H1 (cell line): ENCODE measurements around the gene CMBL. TPM values are rescaled to one million over a fixed set of nuclear protein-coding genes. Genes with fewer than 3 reads are reported as not detected.

Experiments used
- CTCF ChIA-PET: fragments of 300-600 bp; sonication (Branson Sonifier 250); formaldehyde crosslinking; loops from one replicate; lab custom pipeline; 2021; ENCODE audit not compliant: partially characterized antibody; lab: Charles Lee
- POLR2A ChIA-PET: fragments of 300-600 bp; sonication (Branson Sonifier 250); formaldehyde crosslinking; loops from one replicate; lab custom pipeline; 2021; ENCODE audit warnings: inconsistent platforms; ENCODE audit not compliant: partially characterized antibody; lab: Charles Lee
- DNase-seq, 2 experiments: peaks; one replicate each; pipeline versions ENCODE4 v3.0.0 to v3.0.0-alpha.2; 2010 to 2022; ENCODE audit warnings: low spot score in 2 of 2, low read depth in 1 of 2, mixed read lengths in 1 of 2
- FAIRE-seq: peaks from 2 replicates; lab custom pipeline; 2011; peaks lifted over from hg19 to GRCh38; lab: Jason Lieb, UNC
- H2AFZ ChIP-seq: 2 replicates; pipeline ENCODE4 v1.8.1; 2012; ENCODE audit warnings: low read length, inconsistent platforms
- H2AK5ac ChIP-seq: 2 replicates; pipeline ENCODE4 v1.6.1; 2013; ENCODE audit warnings: low read depth, low read length
- H2BK120ac ChIP-seq: replicated peaks from 2 replicates; pipeline ENCODE3; 2013; ENCODE audit warnings: low read depth, low read length, inconsistent platforms
- H2BK12ac ChIP-seq: 2 replicates; pipeline ENCODE4 v1.6.1; 2013; ENCODE audit warnings: low read depth, low read length
- H2BK15ac ChIP-seq: 2 replicates; pipeline ENCODE4 v1.6.1; 2013; ENCODE audit warnings: low read length
- H2BK20ac ChIP-seq: 2 replicates; pipeline ENCODE4 v1.6.1; 2013; ENCODE audit warnings: low read length
- H2BK5ac ChIP-seq: 2 replicates; pipeline ENCODE4 v1.6.1; 2013; ENCODE audit warnings: low read depth, low read length
- H3K14ac ChIP-seq: 2 replicates; pipeline ENCODE4 v1.6.1; 2013; ENCODE audit warnings: inconsistent platforms; ENCODE audit not compliant: insufficient read length
- H3K18ac ChIP-seq: 2 replicates; pipeline ENCODE4 v1.6.1; 2013; ENCODE audit warnings: low read length; ENCODE audit errors: extremely low read depth
- H3K23ac ChIP-seq: 2 replicates; pipeline ENCODE4 v1.6.1; 2013; ENCODE audit warnings: inconsistent platforms; ENCODE audit not compliant: insufficient read length
- H3K23me2 ChIP-seq: 2 replicates; pipeline ENCODE4 v1.6.1; 2013; ENCODE audit warnings: low read depth, low read length
- H3K27ac ChIP-seq: 2 replicates; pipeline ENCODE4 v1.6.1; 2011; ENCODE audit warnings: low read depth, low read length, inconsistent platforms
- H3K27me3 ChIP-seq, 4 experiments: replicated peaks in 1 of 4; 1 replicate in 1 of 4; 2 replicates in 3 of 4; pipeline versions ENCODE4 v1.6.1 to v1.8.1; 2011 to 2013; ENCODE audit warnings: low read length in 3 of 4, mild to moderate bottlenecking in 3 of 4, inconsistent platforms in 2 of 4, mixed read lengths in 2 of 4, moderate library complexity in 1 of 4; ENCODE audit not compliant: control insufficient read depth in 3 of 4, insufficient read depth in 3 of 4; ENCODE audit errors: extremely low read depth in 1 of 4
- H3K36me3 ChIP-seq, 4 experiments: 2 replicates each; pipeline versions ENCODE4 v1.6.1 to v1.8.1; 2011 to 2013; ENCODE audit warnings: mild to moderate bottlenecking in 4 of 4, low read length in 3 of 4, moderate library complexity in 2 of 4, control low read depth in 1 of 4, inconsistent platforms in 1 of 4; ENCODE audit not compliant: insufficient read depth in 4 of 4, control insufficient read depth in 2 of 4
- H3K4ac ChIP-seq: replicated peaks from 2 replicates; pipeline ENCODE3; 2013; ENCODE audit warnings: low read length, low read depth, mixed read lengths, inconsistent platforms; ENCODE audit not compliant: insufficient read length
- H3K4me1 ChIP-seq, 4 experiments: replicated peaks in 1 of 4; 1 replicate in 1 of 4; 2 replicates in 3 of 4; pipeline versions ENCODE4 v1.6.1 to v1.8.1; 2011 to 2013; ENCODE audit warnings: low read length in 3 of 4, inconsistent platforms in 2 of 4, mixed read lengths in 1 of 4; ENCODE audit not compliant: insufficient read depth in 4 of 4, control insufficient read depth in 3 of 4
- H3K4me2 ChIP-seq, 2 experiments: 2 replicates each; pipeline versions ENCODE4 v1.6.1 to v1.8.1; 2011 to 2013; ENCODE audit warnings: low read depth in 2 of 2, low read length in 2 of 2, control low read depth in 1 of 2, inconsistent platforms in 1 of 2, mild to moderate bottlenecking in 1 of 2; ENCODE audit not compliant: insufficient read depth in 1 of 2
- H3K4me3 ChIP-seq, 4 experiments: fragments of 200-600, 300-600 bp in 1 of 4; sonication (generic), shearing (Covaris generic), sonication (Bioruptor Twin) in 1 of 4; 2 replicates each; pipeline versions ENCODE4 v1.5.1 to v1.8.1; 2011 to 2016; ENCODE audit warnings: low read length in 4 of 4, low read depth in 3 of 4, control low read depth in 2 of 4, inconsistent platforms in 2 of 4, mild to moderate bottlenecking in 2 of 4, mixed read lengths in 1 of 4, moderate library complexity in 1 of 4; ENCODE audit not compliant: insufficient read depth in 2 of 4; ENCODE audit errors: extremely low read depth in 1 of 4
- H3K56ac ChIP-seq: replicated peaks from 2 replicates; pipeline ENCODE3; 2013; ENCODE audit warnings: low read depth, mild to moderate bottlenecking, mixed read lengths, low read length, inconsistent platforms; ENCODE audit not compliant: insufficient read length
- H3K79me1 ChIP-seq: 2 replicates; pipeline ENCODE4 v1.6.1; 2013; ENCODE audit warnings: low read depth, low read length, control low read depth
- H3K79me2 ChIP-seq, 2 experiments: 2 replicates each; pipeline versions ENCODE4 v1.6.1 to v1.8.1; 2012 to 2013; ENCODE audit warnings: low read length in 2 of 2, mild to moderate bottlenecking in 2 of 2, inconsistent platforms in 1 of 2; ENCODE audit not compliant: insufficient read depth in 2 of 2, control insufficient read depth in 1 of 2
- H3K9ac ChIP-seq, 4 experiments: replicated peaks in 1 of 4; 1 replicate in 1 of 4; 2 replicates in 3 of 4; pipeline versions ENCODE4 v1.6.1 to v1.8.1; 2011 to 2013; ENCODE audit warnings: low read depth in 3 of 4, low read length in 3 of 4, control low read depth in 2 of 4, mild to moderate bottlenecking in 2 of 4, moderate library complexity in 2 of 4, inconsistent platforms in 1 of 4; ENCODE audit errors: extremely low read depth in 1 of 4
- H3K9me3 ChIP-seq, 2 experiments: 2 replicates each; pipeline versions ENCODE4 v1.6.1 to v1.8.1; 2012 to 2013; ENCODE audit warnings: mild to moderate bottlenecking in 2 of 2, moderate library complexity in 2 of 2, control low read depth in 1 of 2, inconsistent platforms in 1 of 2, low read depth in 1 of 2, low read length in 1 of 2, mixed read lengths in 1 of 2; ENCODE audit not compliant: insufficient read depth in 2 of 2
- H4K20me1 ChIP-seq, 2 experiments: replicated peaks in 1 of 2; 2 replicates each; pipeline versions ENCODE3 to v1.8.1; 2011 to 2013; ENCODE audit warnings: inconsistent platforms in 2 of 2, low read length in 2 of 2, mild to moderate bottlenecking in 1 of 2; ENCODE audit not compliant: insufficient read depth in 2 of 2, control insufficient read depth in 1 of 2
- H4K5ac ChIP-seq: 2 replicates; pipeline ENCODE4 v1.6.1; 2013; ENCODE audit warnings: low read length, low read depth, mixed read lengths, inconsistent platforms; ENCODE audit not compliant: insufficient read length
- H4K8ac ChIP-seq: 2 replicates; pipeline ENCODE4 v1.8.0; 2013; ENCODE audit warnings: mild to moderate bottlenecking, moderate library complexity, low read length, inconsistent platforms; ENCODE audit not compliant: insufficient read depth; ENCODE audit errors: extremely low read depth
- H4K91ac ChIP-seq: replicated peaks from 2 replicates; pipeline ENCODE3; 2013; ENCODE audit warnings: low read length, mixed read lengths, inconsistent platforms; ENCODE audit not compliant: insufficient read length
- ASH2L ChIP-seq: fragments of 200-600, 300-600 bp; sonication (generic); IDR thresholded peaks from one replicate; pipeline ENCODE4 v1.7.1; 2017; ENCODE audit warnings: low read length
- BCL11A ChIP-seq, 2 experiments: IDR thresholded peaks; one replicate each; pipeline ENCODE4 v1.6.1; 2011; ENCODE audit warnings: low read depth in 2 of 2, low read length in 2 of 2, mild to moderate bottlenecking in 2 of 2
- HDAC2 ChIP-seq, 2 experiments: fragments of 300-600 bp in 1 of 2; sonication (generic) in 1 of 2; IDR thresholded peaks; 2 replicates each; pipeline ENCODE4 v1.6.1; 2011 to 2012; ENCODE audit warnings: low read depth in 2 of 2, low read length in 2 of 2, mild to moderate bottlenecking in 2 of 2, moderate library complexity in 2 of 2, borderline replicate concordance in 1 of 2, inconsistent platforms in 1 of 2
- HDAC6 ChIP-seq: IDR thresholded peaks from one replicate; pipeline ENCODE4 v1.7.1; 2012; ENCODE audit warnings: low read depth, mild to moderate bottlenecking, inconsistent platforms, low read length, moderate library complexity
- SAP30 ChIP-seq: fragments of 300-600 bp; sonication (generic); IDR thresholded peaks from 2 replicates; pipeline ENCODE4 v1.7.1; 2012; ENCODE audit warnings: low read length, moderate library complexity, mild to moderate bottlenecking, inconsistent platforms; ENCODE audit not compliant: insufficient read depth, insufficient replicate concordance
- TAF1 ChIP-seq: IDR thresholded peaks from 2 replicates; pipeline ENCODE4 v1.6.1; 2011; ENCODE audit warnings: mild to moderate bottlenecking, low read depth, low read length
- WGBS, 2 experiments: shearing (Covaris generic) in 1 of 2; methylation state at CpG; one replicate each; pipeline versions ENCODE4 v1.1.6 to v1.1.7; 2013 to 2015; ENCODE audit warnings: low lambda C conversion rate in 2 of 2, mixed read lengths in 2 of 2, inconsistent platforms in 1 of 2, low coverage in 1 of 2, missing lambda C conversion rate in 1 of 2; ENCODE audit not compliant: insufficient replicate concordance in 2 of 2, insufficient coverage in 1 of 2, insufficient read length in 1 of 2; ENCODE audit errors: extremely low coverage in 1 of 2, missing lambda C conversion rate in 1 of 2; 5-methylcytosine and 5-hydroxymethylcytosine counted together
- long read RNA-seq, 2 experiments: library from RNA in 1 of 2; library from capped mRNA in 1 of 2; stranded (forward); transcript quantifications; one replicate each; pipeline ENCODE4 v2.0.0, GENCODE V29; 2021; ENCODE audit warnings: inconsistent platforms in 1 of 2
- polyA minus RNA-seq, 3 experiments: library from RNA; depleted of rRNA, polyadenylated mRNA; stranded (reverse); fragments of >200 nt; gene quantifications; 1 replicate in 2 of 3; 2 replicates in 1 of 3; pipeline ENCODE4 v1.2.3, GENCODE V29; 2011
- polyA plus RNA-seq, 7 experiments: library from polyadenylated mRNA; depleted of rRNA in 3 of 7; stranded (reverse) in 5 of 7; unstranded in 2 of 7; fragments of >200 nt in 5 of 7; fragments of 200-250 nt in 2 of 7; gene quantifications; 1 replicate in 5 of 7; 2 replicates in 1 of 7; 4 replicates in 1 of 7; pipeline versions ENCODE4 v1.2.1 to v1.2.3, GENCODE V29; 2011 to 2013; ENCODE audit warnings: missing spikeins in 2 of 7, mixed read lengths in 2 of 7
- total RNA-seq: library from RNA; stranded (reverse); fragmentation: NEBNext Ultra II Directional; extraction: Animal tissue kit (Norgen Biotek cat#: 25700); gene quantifications from 2 replicates; pipeline ENCODE4 v1.2.1, GENCODE V29; 2021

Gene CMBL
- total RNA-seq: 27.9 and 30.9 TPM in 2 replicates
- polyA plus RNA-seq (2011; rRNA removed): 32.1 and 53.7 TPM in 2 replicates
- polyA plus RNA-seq (2011; cell fraction: cytosol; rRNA removed): 35.9 TPM
- polyA plus RNA-seq (2011; cell fraction: nucleus; rRNA removed): 51.1 TPM
- polyA plus RNA-seq (2012, experiment 1 of 2): 25.2 to 30.4 TPM (median 28.0 TPM) in 4 replicates
- polyA plus RNA-seq (2012, experiment 2 of 2): 17.6 TPM
- polyA plus RNA-seq (2013, experiment 1 of 2): 26.0 TPM
- 24.3 TPM for polyA plus RNA-seq (2013, experiment 2 of 2)
- polyA minus RNA-seq (2011; rRNA and poly(A)+ RNA removed): 29.8 and 34.2 TPM in 2 replicates
- polyA minus RNA-seq (2011; cell fraction: cytosol; rRNA and poly(A)+ RNA removed): 27.2 TPM
- 39.4 TPM for polyA minus RNA-seq (2011; cell fraction: nucleus; rRNA and poly(A)+ RNA removed)
- long read RNA-seq, experiment 1, transcript CMBL-201 (6 exons, 2,335 nt): major isoform, 14 of 24 reads
- long read RNA-seq, experiment 1, partial matches to known transcripts: 1 of 24 reads
- long read RNA-seq, experiment 1, other reads (novel, unspliced or antisense): 8 of 24 reads
- long read RNA-seq, experiment 2, partial matches to known transcripts: 8 of 14 reads
- long read RNA-seq, experiment 2, other reads (novel, unspliced or antisense): 6 of 14 reads

DNA sequence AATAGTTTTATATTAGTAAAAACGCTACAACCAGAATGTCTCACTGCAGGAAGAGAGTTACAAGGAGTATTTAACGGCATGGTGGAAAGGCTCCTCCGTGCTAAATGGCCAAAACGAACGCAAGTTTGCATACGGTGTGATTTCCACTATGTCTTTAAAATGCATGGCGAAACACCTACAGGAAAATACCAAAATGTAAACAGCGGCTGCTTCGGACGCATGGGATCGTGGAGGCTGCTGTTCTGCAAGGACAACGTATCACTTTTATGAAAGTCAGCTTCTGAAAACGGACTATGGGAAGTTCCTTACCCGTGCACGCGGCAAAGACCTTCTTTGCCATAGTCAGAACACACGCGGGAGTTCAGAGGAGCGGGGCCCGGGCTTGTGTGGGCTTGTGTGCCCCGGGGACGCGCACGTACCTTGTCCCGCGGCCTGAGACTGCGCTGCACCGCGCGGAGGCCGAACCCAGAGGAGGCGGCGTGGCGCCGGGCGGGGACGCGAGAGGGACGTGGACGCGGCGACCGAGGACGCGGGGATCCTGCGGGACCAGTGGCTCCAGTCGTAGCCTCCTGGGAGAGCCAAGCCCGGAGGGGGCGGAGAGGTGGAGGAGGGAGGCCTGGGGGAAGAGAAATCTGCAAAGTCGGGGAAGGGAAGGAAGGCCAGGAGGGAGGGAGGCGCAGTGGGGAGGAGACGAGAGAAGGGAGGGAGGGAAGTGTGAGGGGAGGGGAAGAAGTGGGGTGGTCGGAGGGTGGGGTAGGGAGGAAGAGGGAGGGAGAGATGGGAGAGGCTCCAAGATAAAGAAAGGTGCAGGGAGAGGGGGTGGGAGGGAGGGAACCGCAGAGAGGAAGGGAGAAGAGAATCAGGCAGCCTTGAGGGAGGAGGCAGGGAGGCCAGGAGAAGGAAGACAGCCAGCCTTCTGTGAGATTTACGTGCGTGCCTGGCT lies at the start of gene CMBL:
CMBL (minus strand) TSS at position 697 of the 943 bp plus-strand sequence. CDS start 17,140 bp downstream, outside the sequence.
- peak in 1 of 2 experiments; percentile 74 for DNase-seq
- peak within 1 kb of the TSS; percentile 95 for H3K4me2 ChIP-seq
- TF ChIP-seq BCL11A (IDR thresholded peaks at IDR 0.05; ENCODE audit: low read depth in 2 of 2, low read length in 2 of 2) (no peak), ASH2L (peak; percentile 100), HDAC2 (IDR thresholded peaks at IDR 0.05; ENCODE audit: borderline replicate concordance in 1 of 2, low read depth in 2 of 2, low read length in 2 of 2) (peak in 1 of 2 experiments; percentile 91; a peak in 2 of 4 replicates), HDAC6 (no peak), SAP30 (peak; percentile 57), TAF1 (0 out of 2 replicates have a peak, but pooled peaks have one; percentile 22)

More for the DNA sequence above, at the start of gene CMBL:
- no peak within 1 kb of the TSS for H2BK120ac ChIP-seq
- no peak within 1 kb of the TSS for H3K23ac ChIP-seq
- H3K9me3 ChIP-seq: no peaks in the 10 kb centered on the region
- peaks cover 6% of the 10 kb centered on the region for H3K23me2 ChIP-seq
- peak within 1 kb of the TSS; percentile 72 for H4K91ac ChIP-seq
- peaks cover 0 to 6% of the 10 kb centered on the region in 2 experiments for H4K20me1 ChIP-seq
- H2BK5ac ChIP-seq: peak within 1 kb of the TSS; percentile 84; the same call in 1 of the 2 replicates
- peak within 1 kb of the TSS; percentile 49 to 75 (median 63) for H3K9ac ChIP-seq
- H3K4ac ChIP-seq: no peak within 1 kb of the TSS
- no peaks in the 10 kb centered on the region for H3K79me1 ChIP-seq
- no peak within 1 kb of the TSS for H3K14ac ChIP-seq
- H3K56ac ChIP-seq: peak within 1 kb of the TSS; percentile 42
- peak within 1 kb of the TSS; percentile 71 for H3K18ac ChIP-seq
- peaks cover 0 to 6% (median 4%) of the 10 kb centered on the region in 4 experiments; a peak in 5 of 7 replicates for H3K4me1 ChIP-seq
- peak within 1 kb of the TSS; percentile 47 for H2AFZ ChIP-seq
- no peak within 1 kb of the TSS for H2AK5ac ChIP-seq
- peaks cover 0 to 2% (median 0%) of the 10 kb centered on the region in 4 experiments; a peak in 1 of 7 replicates for H3K27me3 ChIP-seq
- peak within 1 kb of the TSS; percentile 82 for H2BK20ac ChIP-seq
- no peak for FAIRE-seq
- H2BK12ac ChIP-seq: peak within 1 kb of the TSS; percentile 93; the same call in 1 of the 2 replicates
- no peak within 1 kb of the TSS for H3K27ac ChIP-seq
- H3K36me3 ChIP-seq: no peaks in the 10 kb centered on the region
- no peak within 1 kb of the TSS for H2BK15ac ChIP-seq
- ChIA-PET CTCF (interaction anchor here (0.6 to 1.8 kb wide), 7 partner anchors 10 to 116 kb away, joined by 3 to 4 read pairs (median 3); no protein-coding TSS in a partner anchor), POLR2A (interaction anchor here (1.0 to 1.6 kb wide), 6 partner anchors 9 to 151 kb away, joined by 3 to 5 read pairs (median 3); partner anchors contain the start of gene MARCHF6)
- H3K79me2 ChIP-seq: no peaks in the 10 kb centered on the region
- peak within 1 kb of the TSS; percentile 42 for H4K5ac ChIP-seq
- WGBS, 2 experiments: 5% methylated on average over 36 of the region's 56 CpGs; no CpG with 5 or more reads in 1 of the 2 experiments
- H3K4me3 ChIP-seq: peak within 1 kb of the TSS; percentile 80 to 97 (median 88)
- peak within 1 kb of the TSS; percentile 38; the same call in 1 of the 2 replicates for H4K8ac ChIP-seq
